Lung (tissue), 12 donors: ENCODE results near the gene HCN4. TPM values are rescaled to one million over a fixed set of nuclear protein-coding genes. Genes with fewer than 3 reads are reported as not detected.

Experiments
- ATAC-seq: fragments of 200-7000 bp; cut with Tn5 transposase; one replicate; pipeline ENCODE4 v1.9.1; 2020; ENCODE audit warnings: moderate number of reproducible peaks; ENCODE audit not compliant: insufficient read depth, low FRiP score
- DNase-seq, 3 donors: peaks; one replicate each; pipeline ENCODE4 v3.0.0-alpha.2; 2013 to 2017
- H3K27ac ChIP-seq, 2 donors: one replicate each; pipeline ENCODE4 v1.5.1; 2013; ENCODE audit warnings: mild to moderate bottlenecking in 2 of 2, moderate library complexity in 2 of 2, control low read depth in 1 of 2, inconsistent platforms in 1 of 2, low read depth in 1 of 2, low read length in 1 of 2
- H3K27me3 ChIP-seq, 3 donors: one replicate each; pipeline ENCODE4 v1.5.1; 2013; ENCODE audit warnings: low read length in 2 of 3; ENCODE audit not compliant: control insufficient read depth in 3 of 3, insufficient read depth in 3 of 3
- H3K36me3 ChIP-seq, 4 donors: one replicate each; pipeline ENCODE4 v1.5.1; 2013; ENCODE audit warnings: low read length in 4 of 4, mild to moderate bottlenecking in 1 of 4, moderate library complexity in 1 of 4; ENCODE audit not compliant: control insufficient read depth in 4 of 4, insufficient read depth in 4 of 4
- H3K4me1 ChIP-seq, 5 donors: one replicate each; pipeline ENCODE4 v1.5.1; 2013; ENCODE audit warnings: low read length in 5 of 5, mild to moderate bottlenecking in 2 of 5, moderate library complexity in 1 of 5; ENCODE audit not compliant: control insufficient read depth in 5 of 5, insufficient read depth in 5 of 5
- H3K4me3 ChIP-seq: one replicate; pipeline ENCODE4 v1.5.1; 2013; ENCODE audit warnings: mild to moderate bottlenecking, control low read depth, moderate library complexity
- H3K9ac ChIP-seq, 2 donors: one replicate each; pipeline ENCODE4 v1.5.1; 2013; ENCODE audit warnings: low read length in 2 of 2, control low read depth in 1 of 2; ENCODE audit not compliant: insufficient read depth in 1 of 2
- H3K9me3 ChIP-seq, 4 donors: one replicate each; pipeline ENCODE4 v1.5.1; 2013; ENCODE audit warnings: low read length in 3 of 4, mild to moderate bottlenecking in 1 of 4, moderate library complexity in 1 of 4; ENCODE audit not compliant: control insufficient read depth in 4 of 4, insufficient read depth in 3 of 4
- WGBS, 2 donors: extraction: QIAGEN DNeasy Blood & Tissue Kit; methylation state at CpG; one replicate each; pipeline ENCODE4 v1.1.7; 2013; 5-methylcytosine and 5-hydroxymethylcytosine counted together
- polyA plus RNA-seq, 2 donors: library from polyadenylated mRNA; stranded (reverse); fragments of 200-250 nt; gene quantifications; one replicate each; pipeline ENCODE4 v1.2.1, GENCODE V29; 2013
- total RNA-seq, 2 donors: library from RNA; depleted of rRNA in 1 of 2; stranded (reverse); fragments of >200 nt in 1 of 2; gene quantifications; one replicate each; pipeline ENCODE4 v1.2.1, GENCODE V29; 2014 to 2021
- TF ChIP-seq, protein P1 (sequence below): IDR thresholded peaks from 2 replicates; pipeline ENCODE4 v1.5.1; 2012; ENCODE audit warnings: mild to moderate bottlenecking; ENCODE audit errors: control extremely low read depth, extremely low read depth
- donor health status: control.
- donor health status: control.
- donor health status: Bipolar disorder and iron deficiency.
- donor health status: healthy.
- donor health status: DM: yes; HTN: yes; CAD: no.

The HCN4 gene
- total and polyA plus RNA-seq, 4 donors: 0.06 to 1.0 (median 0.21) TPM

- no peak overlapping the region for H3K9ac ChIP-seq
- ATAC-seq (no peak), DNase-seq (no peak)
- peaks cover 0 to 2% (median 0%) of the 10 kb centered on the region in 5 donors for H3K4me1 ChIP-seq
- H3K9me3 ChIP-seq: peaks cover 0 to 2% (median 0%) of the 10 kb centered on the region in 4 donors
- TF ChIP-seq, protein P1, sequence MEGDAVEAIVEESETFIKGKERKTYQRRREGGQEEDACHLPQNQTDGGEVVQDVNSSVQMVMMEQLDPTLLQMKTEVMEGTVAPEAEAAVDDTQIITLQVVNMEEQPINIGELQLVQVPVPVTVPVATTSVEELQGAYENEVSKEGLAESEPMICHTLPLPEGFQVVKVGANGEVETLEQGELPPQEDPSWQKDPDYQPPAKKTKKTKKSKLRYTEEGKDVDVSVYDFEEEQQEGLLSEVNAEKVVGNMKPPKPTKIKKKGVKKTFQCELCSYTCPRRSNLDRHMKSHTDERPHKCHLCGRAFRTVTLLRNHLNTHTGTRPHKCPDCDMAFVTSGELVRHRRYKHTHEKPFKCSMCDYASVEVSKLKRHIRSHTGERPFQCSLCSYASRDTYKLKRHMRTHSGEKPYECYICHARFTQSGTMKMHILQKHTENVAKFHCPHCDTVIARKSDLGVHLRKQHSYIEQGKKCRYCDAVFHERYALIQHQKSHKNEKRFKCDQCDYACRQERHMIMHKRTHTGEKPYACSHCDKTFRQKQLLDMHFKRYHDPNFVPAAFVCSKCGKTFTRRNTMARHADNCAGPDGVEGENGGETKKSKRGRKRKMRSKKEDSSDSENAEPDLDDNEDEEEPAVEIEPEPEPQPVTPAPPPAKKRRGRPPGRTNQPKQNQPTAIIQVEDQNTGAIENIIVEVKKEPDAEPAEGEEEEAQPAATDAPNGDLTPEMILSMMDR: no peak
- no peak overlapping the region for H3K4me3 ChIP-seq
- H3K27me3 ChIP-seq: no peaks in the 10 kb centered on the region
- no peak overlapping the region for H3K27ac ChIP-seq
- H3K36me3 ChIP-seq: no peaks in the 10 kb centered on the region
- WGBS, 2 donors: 91 to 97% methylated on average over 6 of the region's 6 CpGs
Observed at GRCh38 chr15:73334086-73334485, 34.7 kb downstream of the HCN4 start.

DNA sequence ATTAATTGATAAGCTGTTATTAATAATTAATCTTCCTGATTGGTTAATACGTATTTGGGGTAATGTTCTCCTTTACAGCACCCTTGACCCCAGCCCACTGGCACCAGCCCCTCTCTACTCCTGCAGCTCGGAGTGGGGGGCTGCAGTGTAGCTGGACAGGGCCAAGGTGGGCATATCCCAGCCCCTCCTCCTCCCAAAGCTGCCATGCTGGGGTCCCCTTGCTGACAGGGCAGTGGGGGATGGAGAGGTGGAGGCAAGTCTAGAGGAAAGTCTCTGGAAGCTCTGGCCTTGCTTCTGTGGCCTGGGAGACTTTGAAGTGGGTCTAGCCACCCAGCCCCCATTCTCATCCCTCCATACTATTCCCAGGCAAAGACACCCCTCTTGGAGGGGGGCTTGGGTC, 35.8 kb downstream of the HCN4 start:
- Histone ChIP-seq H3K4me1 (peaks cover 0 to 2% (median 0%) of the 10 kb centered on the region in 5 donors), H3K9ac (no peak overlapping the region), H3K27me3 (no peaks in the 10 kb centered on the region), H3K27ac (no peak overlapping the region), H3K9me3 (peaks cover 0 to 2% (median 0%) of the 10 kb centered on the region in 4 donors), H3K36me3 (no peaks in the 10 kb centered on the region), H3K4me3 (no peak overlapping the region)
- TF ChIP-seq, protein P1: no peak
- ATAC-seq (no peak), DNase-seq (no peak)
- 83 to 93% methylated on average over 2 of the region's 2 CpGs for WGBS, 2 donors

GRCh38 chr15:73331991-73332925, 36.5 kb downstream of the HCN4 start:
- no peak overlapping the region for H3K27ac ChIP-seq
- H3K9ac ChIP-seq: no peak overlapping the region
- TF ChIP-seq, protein P1: no peak
- H3K9me3 ChIP-seq: peaks cover 0 to 2% (median 0%) of the 10 kb centered on the region in 4 donors
- peaks cover 0 to 2% (median 0%) of the 10 kb centered on the region in 5 donors for H3K4me1 ChIP-seq
- DNase-seq: no peak
- no peak overlapping the region for H3K4me3 ChIP-seq
- no peak for ATAC-seq
- H3K36me3 ChIP-seq: no peaks in the 10 kb centered on the region
- WGBS, 2 donors: 90 to 96% methylated on average over 19 of the region's 19 CpGs
- H3K27me3 ChIP-seq: no peaks in the 10 kb centered on the region
